DMS153 (cell line): ENCODE measurements around the gene RIPK1.

Source experiments
- DNase-seq: peaks from one replicate; lab custom pipeline; 2025; lab: John Stamatoyannopoulos, UW

Gene RIPK1

GRCh38 chr6:3085074-3085473, 16.8 kb downstream of the RIPK1 start:
- no peak for DNase-seq

DNA sequence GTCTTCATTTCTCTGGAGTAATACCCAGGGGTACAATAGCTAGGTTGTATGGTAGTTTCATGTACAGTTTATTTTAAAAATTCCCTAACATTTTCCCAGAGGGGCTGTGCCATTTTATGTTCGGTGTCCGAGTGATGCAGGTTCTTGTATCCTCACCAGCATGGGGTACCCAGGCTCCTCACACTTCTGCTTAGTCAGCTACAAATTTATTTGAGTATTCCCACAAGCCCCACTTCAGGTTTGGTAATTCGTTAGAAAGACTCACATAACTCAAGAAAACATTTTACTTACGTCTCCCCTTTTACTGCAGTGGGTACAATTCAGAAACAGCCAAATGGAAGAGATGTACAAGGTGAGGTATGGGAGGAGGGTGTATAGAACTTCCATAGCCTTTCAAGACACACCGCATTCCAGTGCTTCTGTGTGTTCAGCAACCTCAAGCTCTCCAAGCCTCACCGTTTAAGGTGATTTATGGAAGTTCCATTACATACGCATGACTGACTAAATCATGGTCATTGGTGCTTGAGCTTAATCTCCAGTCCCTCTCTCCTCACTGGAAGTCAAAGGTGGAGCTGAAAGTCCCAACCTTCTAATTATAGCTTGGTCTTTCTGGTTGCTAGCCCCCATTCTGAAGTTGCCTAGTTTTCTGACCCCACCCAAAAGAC, 18.1 kb downstream of the RIPK1 start:
- no peak for DNase-seq

DNA sequence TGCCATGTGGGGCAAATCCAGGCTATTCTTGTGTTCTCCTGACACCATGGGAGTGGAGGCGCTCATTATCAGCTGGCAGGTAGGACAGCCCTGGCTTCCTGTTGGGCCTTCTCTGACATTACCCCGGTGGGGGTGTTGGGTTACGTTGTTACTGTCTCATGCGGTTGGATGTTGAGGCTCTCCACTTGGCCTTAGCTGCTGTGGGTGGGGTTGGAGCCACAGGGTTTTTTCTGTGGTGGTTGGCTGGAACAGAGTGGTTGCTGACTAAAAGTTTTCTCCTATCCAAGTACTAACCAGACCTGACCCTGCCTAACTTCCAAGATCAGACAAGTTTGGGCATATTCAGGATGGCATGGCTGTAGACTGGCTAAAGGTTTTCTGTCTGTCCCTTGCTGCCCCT, 20.2 kb downstream of the RIPK1 start:
- DNase-seq: no peak

DNA sequence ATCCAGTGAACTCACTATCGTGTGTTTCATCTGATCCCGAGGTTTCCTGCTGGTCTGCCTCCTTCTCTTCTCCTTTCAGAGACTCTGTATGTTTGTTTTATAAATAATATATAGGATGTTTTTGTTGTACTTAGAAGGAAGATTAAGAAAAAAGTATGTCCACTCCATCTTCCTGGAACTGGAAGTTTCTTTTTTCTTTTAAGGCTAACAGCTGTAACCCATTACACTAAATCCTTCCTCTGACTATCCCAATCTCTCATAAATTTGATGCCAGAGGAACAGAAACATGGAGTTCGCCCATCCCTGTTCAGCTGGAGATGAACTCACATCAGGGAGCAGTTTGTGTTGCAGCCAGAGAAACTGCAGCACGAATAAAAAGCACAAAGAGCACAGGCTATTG, 20.7 kb downstream of the RIPK1 start:
- no peak for DNase-seq

- DNase-seq: no peak
These were observed 21.7 kb downstream of the RIPK1 start for GRCh38 chr6:3090013-3090412.

GRCh38 chr6:3094815-3095214, 26.5 kb downstream of the RIPK1 start:
- DNase-seq: no peak

GRCh38 chr6:3102875-3103274, 34.6 kb downstream of the RIPK1 start:
- no peak for DNase-seq

DNA sequence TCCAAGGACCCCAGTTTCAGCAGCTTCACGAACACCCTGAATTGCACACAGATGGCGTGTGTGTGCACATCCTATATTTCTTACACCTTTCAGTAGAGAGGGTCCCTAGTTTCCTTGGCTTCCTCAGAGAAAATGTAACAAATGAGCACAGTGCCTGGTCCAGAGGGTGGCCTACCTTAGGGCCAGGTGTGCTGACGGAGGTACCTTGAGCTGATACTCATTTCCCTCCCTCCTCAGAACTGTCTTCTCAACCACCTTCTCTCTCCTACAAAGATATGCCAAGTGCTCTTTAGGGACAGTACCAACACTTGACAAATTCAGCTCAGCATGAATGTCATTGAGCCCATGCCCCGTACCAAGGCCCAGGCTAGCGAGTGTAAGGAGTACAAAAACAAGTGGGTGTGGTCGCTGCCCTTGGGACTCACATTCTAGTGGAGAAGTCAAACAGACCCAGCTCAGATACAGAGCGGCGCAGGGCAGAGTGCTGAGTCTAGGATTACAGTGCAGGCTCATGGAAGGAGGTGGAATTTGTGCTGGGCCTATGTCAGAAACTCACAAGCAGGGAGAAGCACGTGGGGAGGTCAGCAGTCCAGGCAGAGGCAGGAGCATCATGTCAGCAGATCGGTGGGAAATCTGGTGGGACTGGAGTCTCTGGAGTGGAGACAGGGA, 40.6 kb downstream of the RIPK1 start:
- no peak for DNase-seq

DNA sequence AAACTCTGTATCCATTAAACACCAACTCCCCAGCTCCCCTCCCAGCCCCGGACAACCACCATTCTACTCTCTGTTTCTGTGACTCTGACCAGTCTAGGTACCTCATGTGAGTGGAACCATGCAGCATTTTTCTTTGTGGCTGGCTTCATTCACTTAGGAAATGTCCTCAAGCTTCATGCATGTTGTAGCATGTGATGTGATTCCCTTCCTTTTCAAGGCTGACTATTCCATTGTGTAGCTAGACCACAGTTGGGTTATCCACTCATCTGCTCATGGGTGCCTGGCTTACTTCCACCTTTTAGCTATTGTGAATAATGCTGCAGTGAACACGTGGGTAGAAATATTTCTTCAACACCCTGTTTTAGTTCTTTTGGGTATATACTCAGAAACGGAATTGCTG, 41.5 kb downstream of the RIPK1 start:
- DNase-seq: no peak

- DNase-seq: no peak
These were observed 46.1 kb downstream of the RIPK1 start for GRCh38 chr6:3114377-3114776.

- DNase-seq: no peak
These were observed 49.6 kb downstream of the RIPK1 start for GRCh38 chr6:3117912-3118352.

DNA sequence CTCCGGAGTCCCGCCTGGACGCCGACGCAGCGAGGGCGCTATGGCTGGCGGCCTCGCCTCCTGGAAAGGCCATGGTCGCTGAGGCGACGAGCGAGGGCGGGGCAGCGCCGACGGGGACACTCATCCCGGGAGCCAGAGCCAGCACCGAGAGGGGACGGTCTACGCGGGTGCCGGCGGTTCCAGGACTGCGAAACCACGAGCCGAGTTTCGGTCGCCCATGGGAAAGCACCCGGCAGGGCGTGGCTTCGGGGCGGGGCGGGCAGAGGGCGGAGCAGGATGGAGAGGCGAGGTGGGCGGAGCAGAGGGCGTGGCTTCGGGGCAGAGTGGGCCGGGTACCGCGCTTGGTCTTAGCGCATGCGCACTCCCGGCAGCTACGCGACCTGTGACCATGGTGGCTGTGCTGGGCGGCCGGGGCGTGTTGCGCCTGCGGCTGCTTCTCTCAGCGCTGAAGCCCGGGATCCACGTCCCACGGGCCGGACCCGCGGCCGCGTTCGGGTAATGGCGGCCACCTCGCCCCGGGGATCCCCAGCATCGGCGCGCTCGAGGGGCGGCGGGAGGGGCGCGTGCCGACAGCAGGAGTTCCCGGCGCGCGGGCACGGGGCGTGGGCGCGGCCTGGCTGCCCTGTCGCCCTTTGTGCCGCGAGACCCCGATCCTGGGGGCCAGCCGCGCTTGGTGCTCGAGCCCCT, 50.2 kb downstream of the RIPK1 start, which contains the start of gene BPHL:
BPHL (plus strand) TSS at position 359 of the 687 bp plus-strand sequence; CDS start at position 389, 30 bp downstream.
- peak; percentile 66 for DNase-seq

GRCh38 chr6:3119040-3119723, 50.9 kb downstream of the RIPK1 start:
- no peak for DNase-seq

DNA sequence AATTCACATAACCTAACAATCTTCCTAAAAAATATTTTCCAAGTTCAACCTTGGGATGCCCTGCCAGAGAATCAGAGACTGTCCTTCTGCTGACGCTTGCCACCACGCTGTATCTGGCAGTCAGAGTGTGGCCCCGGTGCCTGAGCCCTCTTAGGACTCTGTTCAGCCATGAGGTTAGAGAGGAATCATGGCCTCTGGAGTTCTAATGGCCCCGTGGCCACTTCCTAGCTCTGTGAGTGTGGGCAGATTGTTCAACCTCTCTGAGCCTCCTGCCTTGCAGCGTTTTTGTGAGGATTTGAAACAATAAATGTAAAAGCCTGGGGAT, 52.4 kb downstream of the RIPK1 start:
- no peak for DNase-seq

GRCh38 chr6:3122823-3123182, 54.5 kb downstream of the RIPK1 start:
- no peak for DNase-seq

DNA sequence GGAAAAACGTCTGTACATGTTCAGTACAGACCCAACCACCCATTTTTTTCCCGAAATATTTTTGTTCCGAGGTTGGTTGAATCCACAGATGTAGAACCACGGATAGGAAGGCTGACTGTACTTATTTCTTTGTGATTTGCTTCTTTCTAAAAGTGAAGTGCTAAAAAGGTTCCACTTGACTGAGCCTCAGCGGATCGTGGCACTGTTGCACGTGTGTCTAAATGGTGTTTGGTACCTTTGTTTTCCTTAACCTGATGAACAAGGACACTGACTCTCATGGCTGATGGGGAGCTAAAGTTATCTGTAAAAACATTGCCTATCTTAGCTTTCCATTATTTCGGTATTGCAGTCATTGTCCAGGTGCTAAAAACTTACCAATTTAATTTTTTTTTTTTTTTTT, 56.4 kb downstream of the RIPK1 start:
- DNase-seq: no peak

DNA sequence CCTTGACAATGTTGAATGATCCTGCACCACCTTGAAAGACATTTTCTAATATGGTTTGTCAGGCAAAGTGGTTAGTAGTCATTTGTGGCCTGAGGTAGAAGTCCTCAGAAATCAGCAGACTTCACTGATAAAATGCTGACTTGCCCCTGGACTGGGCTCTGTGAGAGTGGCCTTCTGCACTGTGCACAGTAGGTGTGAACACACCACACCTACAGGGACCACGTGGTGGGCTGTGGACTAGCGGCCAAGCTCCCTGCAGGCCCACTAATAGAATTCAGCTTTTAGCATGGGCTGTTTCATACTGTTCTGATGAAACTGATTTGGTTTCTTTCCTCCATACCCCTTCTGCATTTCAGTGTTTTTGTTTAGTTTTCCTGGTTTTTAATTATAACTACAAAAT, 57.5 kb downstream of the RIPK1 start:
- no peak for DNase-seq

- no peak for DNase-seq
These were observed 60.2 kb downstream of the RIPK1 start for GRCh38 chr6:3128356-3129108.

DNA sequence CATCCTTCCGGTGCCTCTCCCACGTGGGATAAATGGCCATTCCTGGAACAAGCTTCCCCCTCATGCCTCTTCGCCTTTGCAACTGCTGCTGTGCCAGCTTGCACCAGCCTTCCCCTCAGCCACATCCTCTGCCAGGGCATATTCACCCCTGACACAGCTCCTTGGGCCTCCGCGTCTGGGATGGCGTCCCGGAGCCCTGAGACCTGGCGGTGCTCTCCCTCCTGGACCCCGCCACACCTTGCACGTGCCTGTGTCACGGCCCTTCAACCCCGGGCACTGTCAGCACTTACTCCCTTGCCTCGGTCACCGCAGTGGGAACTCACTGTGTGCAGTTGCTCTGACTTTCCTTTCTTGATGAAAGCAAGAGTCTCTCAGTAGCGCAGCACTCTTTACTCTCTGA, 63.4 kb downstream of the RIPK1 start:
- DNase-seq: no peak

- no peak for DNase-seq
These were observed 65.2 kb downstream of the RIPK1 start for GRCh38 chr6:3133515-3133914.

DNA sequence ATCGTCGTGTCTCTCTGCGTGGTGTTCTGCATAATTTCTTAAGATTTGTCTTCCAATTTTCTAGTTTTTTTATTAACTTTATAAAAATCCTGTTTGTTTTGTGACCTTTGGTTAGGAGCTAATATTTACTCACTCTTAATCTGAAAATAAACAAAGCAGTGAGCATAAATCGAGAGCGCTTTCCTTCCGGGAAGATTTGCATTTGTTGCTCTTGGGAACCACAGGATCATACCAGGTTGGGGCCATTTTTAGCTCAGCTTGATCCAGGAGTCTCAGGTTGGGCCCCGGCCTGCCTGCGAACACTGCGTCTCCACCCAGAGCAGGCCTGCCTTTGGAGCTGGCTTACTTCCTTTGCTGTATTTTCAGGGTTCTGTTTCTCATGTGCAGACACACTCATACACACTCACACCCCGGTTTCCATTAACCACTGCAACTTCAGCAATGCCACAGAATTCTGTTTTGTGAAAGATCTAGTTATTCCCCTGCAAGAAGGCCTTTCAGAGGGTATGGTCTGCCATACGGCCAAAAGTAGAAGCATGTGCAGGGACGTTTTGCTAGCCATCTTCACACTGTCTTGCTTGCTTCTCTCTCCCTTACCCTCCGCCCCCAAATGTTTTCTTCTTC, 67.5 kb downstream of the RIPK1 start:
- DNase-seq: peak; percentile 9
